Gastrocnemius medialis (tissue), 4 donors: Measurements from ENCODE around the gene PHRF1.

Experiments used
- CTCF ChIP-seq, 5 experiments: fragments of 450-650 bp in 3 of 5; fragments of 200-600 bp in 2 of 5; sonication (generic) in 2 of 5; IDR thresholded peaks in 4 of 5; conservative IDR thresholded peaks in 1 of 5; 1 replicate in 4 of 5; 2 replicates in 1 of 5; pipeline ENCODE4 v1.5.1; 2016 to 2019; ENCODE audit warnings: antibody characterized with exemption in 5 of 5, mild to moderate bottlenecking in 3 of 5, moderate library complexity in 3 of 5
- POLR2A ChIP-seq, 2 donors: fragments of 450-650 bp; IDR thresholded peaks; one replicate each; pipeline ENCODE4 v1.6.1; 2017; ENCODE audit warnings: antibody characterized with exemption in 2 of 2, mild to moderate bottlenecking in 2 of 2, moderate library complexity in 2 of 2

- TF ChIP-seq CTCF (IDR thresholded peaks at IDR 0.05 in 4 of 5, conservative IDR thresholded peaks at IDR 0.05 in 1 of 5): no peak
- no peak for TF ChIP-seq POLR2A (IDR thresholded peaks at IDR 0.05)
These were observed 77.6 kb downstream of the PHRF1 start for GRCh38 chr11:653837-654236.
